H1 (cell line): ENCODE results near the gene NMT2. TPM values are rescaled to one million over a fixed set of nuclear protein-coding genes. Genes with fewer than 3 reads are reported as not detected.

Experiments used
- CEBPB ChIP-seq: IDR thresholded peaks from 2 replicates; pipeline ENCODE4 v1.6.1; 2012; ENCODE audit warnings: low read depth, low read length
- CHD1 ChIP-seq: IDR thresholded peaks from 2 replicates; pipeline ENCODE4 v1.6.1; 2012; ENCODE audit warnings: low read depth, low read length, improper control_type of control experiment
- CHD7 ChIP-seq: fragments of 300-600 bp; sonication (generic); IDR thresholded peaks from 2 replicates; pipeline ENCODE4 v1.7.1; 2012; ENCODE audit warnings: low read length, moderate library complexity, mild to moderate bottlenecking, inconsistent platforms; ENCODE audit not compliant: insufficient replicate concordance
- SIX5 ChIP-seq: IDR thresholded peaks from 2 replicates; pipeline ENCODE4 v1.6.1; 2011; ENCODE audit warnings: mild to moderate bottlenecking, low read depth, low read length
- SUZ12 ChIP-seq: fragments of 200-600 bp; sonication (generic); IDR thresholded peaks from 2 replicates; pipeline ENCODE4 v1.6.1; 2012; ENCODE audit warnings: mild to moderate bottlenecking, inconsistent platforms, low read length, moderate library complexity, mixed read lengths
- polyA plus RNA-seq, 7 experiments: library from polyadenylated mRNA; depleted of rRNA in 3 of 7; stranded (reverse) in 5 of 7; unstranded in 2 of 7; fragments of >200 nt in 5 of 7; fragments of 200-250 nt in 2 of 7; gene quantifications; 1 replicate in 5 of 7; 2 replicates in 1 of 7; 4 replicates in 1 of 7; pipeline versions ENCODE4 v1.2.1 to v1.2.3, GENCODE V29; 2011 to 2013; ENCODE audit warnings: missing spikeins in 2 of 7, mixed read lengths in 2 of 7
- total RNA-seq: library from RNA; stranded (reverse); fragmentation: NEBNext Ultra II Directional; extraction: Animal tissue kit (Norgen Biotek cat#: 25700); gene quantifications from 2 replicates; pipeline ENCODE4 v1.2.1, GENCODE V29; 2021

NMT2 gene
- total and polyA plus RNA-seq, 2 of the 8 experiments (the other 6 are each of a cell fraction or from before 2014, with no cell fraction given): 4.4 to 15.4 TPM

DNA sequence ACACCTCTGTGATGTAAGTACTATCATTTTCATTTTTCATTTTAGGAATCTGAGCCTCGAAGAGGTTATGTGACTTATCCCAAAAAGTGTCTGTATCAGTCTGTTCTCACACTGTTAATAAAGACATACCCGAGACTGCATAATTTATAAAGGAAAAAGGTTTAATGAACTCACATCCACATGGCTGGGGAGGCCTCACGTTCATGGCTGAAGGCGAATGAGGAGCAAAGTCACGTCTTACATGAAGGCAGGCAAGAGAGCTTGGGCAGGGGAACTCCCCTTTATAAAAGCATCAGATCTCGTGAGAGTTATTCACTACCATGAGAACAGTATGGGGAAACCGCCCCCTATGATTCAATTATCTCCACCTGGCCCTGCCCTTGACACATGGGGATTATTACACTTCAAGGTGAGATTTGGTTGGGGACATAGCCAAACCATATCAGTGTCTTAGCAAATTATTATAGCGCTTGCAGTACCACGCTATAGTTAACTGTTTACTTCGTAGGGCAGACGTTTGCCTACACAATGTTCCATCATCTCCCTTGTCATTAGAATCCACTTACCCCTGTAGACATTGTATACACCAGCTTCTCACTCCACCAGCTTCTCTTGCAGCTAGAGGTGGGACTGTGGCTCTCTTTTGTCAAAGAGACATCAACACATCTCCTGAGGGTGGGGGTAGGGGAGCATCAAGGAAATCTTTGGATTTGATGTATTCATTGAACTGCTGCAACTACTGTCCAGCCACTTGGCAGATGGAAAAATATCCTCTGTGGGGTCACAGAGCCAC lies 15.4 kb upstream of the NMT2 start (continued):
- TF ChIP-seq CHD7 (no peak), SIX5 (no peak), CHD1 (no peak), SUZ12 (no peak), CEBPB (no peak)
